HCT116 (cell line): Measurements from ENCODE around the gene NPR3. TPM values are rescaled to one million over a fixed set of nuclear protein-coding genes. Genes with fewer than 3 reads are reported as not detected.

ENCODE experiments used
- ATAC-seq: fragments of 200-7000 bp; cut with Tn5 transposase; 2 replicates; pipeline ENCODE4 v1.9.1; 2020; ENCODE audit warnings: mild to moderate bottlenecking, moderate library complexity
- BruUV-seq: library from RNA; stranded (reverse); fragments of 400-500 nt; replicated peaks from 2 replicates; lab custom pipeline; 2021; lab: Mats Ljungman, UMichigan
- CTCF ChIA-PET: fragments of 300-600 bp; sonication (Branson Sonifier 250); formaldehyde crosslinking; loops from one replicate; lab custom pipeline; 2021; ENCODE audit warnings: antibody characterized with exemption; lab: Charles Lee
- POLR2A ChIA-PET: fragments of 300-600, 350-600 bp; sonication (Branson Sonifier 250); formaldehyde crosslinking; loops from one replicate; lab custom pipeline; 2021; ENCODE audit warnings: antibody characterized with exemption; lab: Charles Lee
- RAD21 ChIA-PET, 2 experiments: fragments of 300-600 bp; sonication (Branson Sonifier 250); formaldehyde crosslinking; loops; one replicate each; lab custom pipeline; 2023; ENCODE audit warnings: low total read pairs in 2 of 2; ENCODE audit not compliant: uncharacterized antibody in 2 of 2, unreplicated experiment in 2 of 2, low non-redundant PET in 1 of 2; lab: Charles Lee
- DNase-seq: peaks from one replicate; pipeline ENCODE4 v3.0.0-alpha.2; 2010; ENCODE audit warnings: low read depth, low spot score
- H2AFZ ChIP-seq: fragments of 200-600 bp; shearing (Covaris generic), sonication (generic); 2 replicates; pipeline ENCODE4 v1.6.1; 2017; ENCODE audit warnings: low read depth, mixed run types, mixed read lengths, antibody characterized with exemption, low read length; ENCODE audit not compliant: poor library complexity, severe bottlenecking
- H3K27ac ChIP-seq: 2 replicates; pipeline ENCODE4 v1.5.1; 2012; ENCODE audit warnings: low read depth, low read length
- H3K27me3 ChIP-seq: fragments of 200-600 bp; sonication (generic); 2 replicates; pipeline ENCODE4 v1.6.1; 2016; ENCODE audit warnings: mixed run types, low read length, mixed read lengths; ENCODE audit not compliant: insufficient read depth
- H3K36me3 ChIP-seq, 2 experiments: fragments of 200-500 bp in 1 of 2; fragments of 200-600 bp in 1 of 2; sonication (Bioruptor generic) in 1 of 2; sonication (generic) in 1 of 2; 2 replicates each; pipeline versions ENCODE4 v1.5.1 to v1.6.1; 2014 to 2016; ENCODE audit warnings: low read length in 2 of 2, inconsistent platforms in 1 of 2, mixed read lengths in 1 of 2, mixed run types in 1 of 2; ENCODE audit not compliant: insufficient read depth in 2 of 2, control insufficient read depth in 1 of 2
- H3K4me1 ChIP-seq, 2 experiments: fragments of 200-600 bp in 1 of 2; sonication (generic) in 1 of 2; 2 replicates each; pipeline versions ENCODE4 v1.5.1 to v1.6.1; 2012 to 2017; ENCODE audit warnings: low read length in 2 of 2, inconsistent platforms in 1 of 2, mild to moderate bottlenecking in 1 of 2, mixed read lengths in 1 of 2, mixed run types in 1 of 2, moderate library complexity in 1 of 2; ENCODE audit not compliant: insufficient read depth in 2 of 2, control insufficient read depth in 1 of 2
- H3K4me2 ChIP-seq: fragments of 200-600 bp; sonication (generic); 2 replicates; pipeline ENCODE4 v1.6.1; 2017; ENCODE audit warnings: mixed run types, low read length, mixed read lengths
- H3K4me3 ChIP-seq, 2 experiments: fragments of 200-600 bp in 1 of 2; sonication (generic) in 1 of 2; replicated peaks in 1 of 2; 2 replicates each; pipeline ENCODE4 v1.5.1; 2011 to 2016; ENCODE audit warnings: low read length in 2 of 2, control low read depth in 1 of 2, low read depth in 1 of 2, mild to moderate bottlenecking in 1 of 2, mixed read lengths in 1 of 2, mixed run types in 1 of 2
- H3K79me2 ChIP-seq: fragments of 200-600 bp; sonication (generic); 2 replicates; pipeline ENCODE4 v1.6.1; 2017; ENCODE audit warnings: mild to moderate bottlenecking, mixed run types, low read length, moderate library complexity, mixed read lengths; ENCODE audit not compliant: insufficient read depth
- H3K9ac ChIP-seq: fragments of 200-600 bp; sonication (generic); 2 replicates; pipeline ENCODE4 v1.6.1; 2016; ENCODE audit warnings: low read length, mixed read lengths
- H3K9me2 ChIP-seq: fragments of 200-600 bp; sonication (generic), shearing (Covaris generic); 2 replicates; pipeline ENCODE4 v1.6.1; 2017; ENCODE audit warnings: mixed run types, mild to moderate bottlenecking, moderate library complexity; ENCODE audit not compliant: insufficient read depth
- H3K9me3 ChIP-seq, 2 experiments: fragments of 200-500 bp in 1 of 2; fragments of 200-600 bp in 1 of 2; sonication (Bioruptor generic) in 1 of 2; sonication (generic) in 1 of 2; 2 replicates each; pipeline ENCODE4 v1.6.1; 2014 to 2017; ENCODE audit warnings: low read length in 2 of 2, mixed read lengths in 2 of 2, inconsistent platforms in 1 of 2, low read depth in 1 of 2, mild to moderate bottlenecking in 1 of 2, mixed run types in 1 of 2, moderate library complexity in 1 of 2; ENCODE audit not compliant: control insufficient read depth in 1 of 2, insufficient read depth in 1 of 2
- H4K20me1 ChIP-seq: fragments of 200-600 bp; sonication (generic), shearing (Covaris generic); 2 replicates; pipeline ENCODE4 v1.6.1; 2017; ENCODE audit warnings: mixed run types, mild to moderate bottlenecking, moderate library complexity; ENCODE audit not compliant: insufficient read depth
- CBX3 ChIP-seq: IDR thresholded peaks from 2 replicates; pipeline ENCODE4 v1.6.1; 2012; ENCODE audit warnings: low read depth
- CEBPB ChIP-seq: IDR thresholded peaks from 2 replicates; pipeline ENCODE4 v1.6.1; 2012; ENCODE audit warnings: low read depth
- EGR1 ChIP-seq: IDR thresholded peaks from 2 replicates; pipeline ENCODE4 v1.6.1; 2012; ENCODE audit warnings: low read depth
- FOSL1 ChIP-seq: IDR thresholded peaks from 2 replicates; pipeline ENCODE4 v1.6.1; 2012; ENCODE audit warnings: low read depth
- JUND ChIP-seq: IDR thresholded peaks from 2 replicates; pipeline ENCODE4 v1.6.1; 2012
- POLR2A ChIP-seq: IDR thresholded peaks from 2 replicates; pipeline ENCODE4 v1.7.0; 2011; ENCODE audit warnings: borderline replicate concordance; ENCODE audit not compliant: insufficient read depth, insufficient read length; ENCODE audit errors: extremely low read depth
- RAD21 ChIP-seq: IDR thresholded peaks from 2 replicates; pipeline ENCODE4 v1.6.1; 2012; ENCODE audit warnings: low read depth, mild to moderate bottlenecking
- SIN3A ChIP-seq: IDR thresholded peaks from 2 replicates; pipeline ENCODE4 v1.6.1; 2012; ENCODE audit warnings: low read depth
- TCF7L2 ChIP-seq: IDR thresholded peaks from 2 replicates; pipeline ENCODE4 v1.7.0; 2011; ENCODE audit warnings: borderline replicate concordance, inconsistent platforms; ENCODE audit not compliant: insufficient read depth, insufficient read length; ENCODE audit errors: extremely low read depth
- YY1 ChIP-seq: IDR thresholded peaks from 2 replicates; pipeline ENCODE4 v1.6.1; 2011; ENCODE audit warnings: low read length, low read depth, moderate library complexity, mild to moderate bottlenecking; ENCODE audit not compliant: insufficient replicate concordance; ENCODE audit errors: extremely low read depth
- ZFX ChIP-seq: fragments of 450-650 bp; IDR thresholded peaks from 2 replicates; pipeline ENCODE4 v1.6.1; 2017
- intact Hi-C: fragments of 100-400 bp; cut with micrococcal nuclease; formaldehyde crosslinking; loops from 2 replicates; pipeline ENCODE4 v1.10.0; 2022
- total RNA-seq: library from RNA; stranded (reverse); gene quantifications from one replicate; pipeline ENCODE4 v1.2.1, GENCODE V29; 2021; ENCODE audit not compliant: unreplicated experiment
- TF ChIP-seq, protein P1 (sequence below): IDR thresholded peaks from 2 replicates; pipeline ENCODE4 v1.6.1; 2011; ENCODE audit warnings: mild to moderate bottlenecking, low read length, moderate library complexity; ENCODE audit not compliant: insufficient replicate concordance; ENCODE audit errors: extremely low read depth
- TF ChIP-seq, protein P2 (sequence below): IDR thresholded peaks from 2 replicates; pipeline ENCODE4 v1.6.1; 2012

Gene NPR3
- total RNA-seq, 1 experiment from 2014 or later, result 0.39 TPM

DNA sequence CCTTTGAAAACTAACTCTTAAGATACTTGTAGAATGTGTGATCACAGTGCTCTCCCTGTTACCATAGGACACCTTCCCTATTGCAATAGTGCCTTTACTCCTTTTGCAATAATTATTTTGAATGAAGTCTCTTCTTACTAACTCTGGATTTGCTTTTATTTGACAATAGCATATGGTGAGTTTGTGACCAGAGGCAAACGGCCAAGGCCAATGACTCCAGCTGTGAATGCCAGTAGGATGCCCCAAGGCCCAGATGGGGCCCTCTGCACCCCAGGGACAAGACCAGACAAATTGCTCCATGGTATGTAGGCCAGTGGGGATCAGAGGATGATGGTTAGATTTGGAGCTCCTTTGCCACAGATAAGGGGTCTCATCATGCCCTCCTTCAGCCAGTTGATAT, 116.9 kb downstream of the NPR3 start:
- intact Hi-C loops, result no loop called here
- Histone ChIP-seq H3K4me2 (no peak overlapping the region), H2AFZ (no peak overlapping the region), H3K27ac (no peak overlapping the region), H3K9ac (no peak overlapping the region), H3K27me3 (peaks cover 5% of the 10 kb centered on the region), H3K4me1 (no peaks in the 10 kb centered on the region), H4K20me1 (no peaks in the 10 kb centered on the region), H3K9me3 (no peaks in the 10 kb centered on the region), H3K79me2 (no peaks in the 10 kb centered on the region), H3K9me2 (no peaks in the 10 kb centered on the region)
- ChIA-PET RAD21 (no interaction called here), CTCF (no interaction called here)
- ATAC-seq (no peak), DNase-seq (no peak)
- BruUV-seq, result no TSS peak
- no peak for TF ChIP-seq ZFX
- no peak for TF ChIP-seq RAD21
- TF ChIP-seq, all 23 proteins: peak for 0
- no peak overlapping the region for H3K4me3 ChIP-seq
- POLR2A ChIA-PET, result no interaction called here
- H3K36me3 ChIP-seq, result no peaks in the 10 kb centered on the region

DNA sequence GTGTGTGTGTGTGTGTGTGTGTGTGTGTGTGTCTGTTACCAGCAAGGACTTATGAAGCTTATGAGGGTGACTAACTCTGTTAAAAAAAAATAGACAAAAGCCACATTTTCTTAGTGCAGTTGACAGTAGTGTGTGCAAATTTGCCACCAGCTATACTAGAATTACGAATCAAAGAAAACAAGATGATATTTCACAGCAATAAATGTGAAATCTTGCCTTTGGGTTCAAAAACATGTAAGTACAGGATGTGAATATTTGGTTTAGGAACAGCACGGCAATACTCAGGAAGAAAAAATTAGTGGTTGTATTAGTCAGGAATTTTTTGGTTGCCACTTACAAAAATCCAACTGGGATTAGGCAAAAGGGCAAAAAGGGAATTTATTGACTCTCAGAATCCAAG, 117.4 kb downstream of the NPR3 start:
- H3K4me1 ChIP-seq, result no peaks in the 10 kb centered on the region
- ATAC-seq, result no peak
- no peak for TF ChIP-seq POLR2A
- no peak for TF ChIP-seq SIN3A
- TF ChIP-seq CBX3, result no peak
- TF ChIP-seq CEBPB, result no peak
- no peak for TF ChIP-seq EGR1
- TF ChIP-seq RAD21, result no peak
- no peak for TF ChIP-seq YY1
- no peak for TF ChIP-seq FOSL1
- TF ChIP-seq, protein P1, sequence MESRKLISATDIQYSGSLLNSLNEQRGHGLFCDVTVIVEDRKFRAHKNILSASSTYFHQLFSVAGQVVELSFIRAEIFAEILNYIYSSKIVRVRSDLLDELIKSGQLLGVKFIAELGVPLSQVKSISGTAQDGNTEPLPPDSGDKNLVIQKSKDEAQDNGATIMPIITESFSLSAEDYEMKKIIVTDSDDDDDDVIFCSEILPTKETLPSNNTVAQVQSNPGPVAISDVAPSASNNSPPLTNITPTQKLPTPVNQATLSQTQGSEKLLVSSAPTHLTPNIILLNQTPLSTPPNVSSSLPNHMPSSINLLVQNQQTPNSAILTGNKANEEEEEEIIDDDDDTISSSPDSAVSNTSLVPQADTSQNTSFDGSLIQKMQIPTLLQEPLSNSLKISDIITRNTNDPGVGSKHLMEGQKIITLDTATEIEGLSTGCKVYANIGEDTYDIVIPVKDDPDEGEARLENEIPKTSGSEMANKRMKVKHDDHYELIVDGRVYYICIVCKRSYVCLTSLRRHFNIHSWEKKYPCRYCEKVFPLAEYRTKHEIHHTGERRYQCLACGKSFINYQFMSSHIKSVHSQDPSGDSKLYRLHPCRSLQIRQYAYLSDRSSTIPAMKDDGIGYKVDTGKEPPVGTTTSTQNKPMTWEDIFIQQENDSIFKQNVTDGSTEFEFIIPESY, result no peak
- TF ChIP-seq, protein P2, sequence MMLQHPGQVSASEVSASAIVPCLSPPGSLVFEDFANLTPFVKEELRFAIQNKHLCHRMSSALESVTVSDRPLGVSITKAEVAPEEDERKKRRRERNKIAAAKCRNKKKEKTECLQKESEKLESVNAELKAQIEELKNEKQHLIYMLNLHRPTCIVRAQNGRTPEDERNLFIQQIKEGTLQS, result no peak
- TF ChIP-seq JUND, result no peak
- TF ChIP-seq ZFX, result no peak
- no peak for TF ChIP-seq TCF7L2
- H3K9me2 ChIP-seq, result no peaks in the 10 kb centered on the region
- H3K4me2 ChIP-seq, result no peak overlapping the region
- ChIA-PET RAD21 (no interaction called here), POLR2A (no interaction called here), CTCF (no interaction called here)
- H2AFZ ChIP-seq, result no peak overlapping the region
- BruUV-seq, result no TSS peak
- no peaks in the 10 kb centered on the region for H3K9me3 ChIP-seq
- no peaks in the 10 kb centered on the region for H3K79me2 ChIP-seq
- no peaks in the 10 kb centered on the region for H4K20me1 ChIP-seq
- peaks cover 5% of the 10 kb centered on the region for H3K27me3 ChIP-seq
- H3K36me3 ChIP-seq, result no peaks in the 10 kb centered on the region
- H3K4me3 ChIP-seq, result no peak overlapping the region
- intact Hi-C loops, result no loop called here
- H3K9ac ChIP-seq, result no peak overlapping the region
- DNase-seq, result no peak
- no peak overlapping the region for H3K27ac ChIP-seq
